Bone marrow (tissue), 2 donors: Measurements from ENCODE around the gene ZFP64.
"Not testable (repeated sequence)": the region's sequence is repeated elsewhere in the genome, so short reads cannot be mapped to it uniquely, and the experiment has no call there.

Experiments
- DNase-seq, 2 donors: peaks; one replicate each; lab custom pipeline; 2025; lab: John Stamatoyannopoulos, UW

ZFP64 gene

GRCh38 chr20:52204136-52204535 lies 12.6 kb upstream of the ZFP64 start:
- no peak for DNase-seq

DNA sequence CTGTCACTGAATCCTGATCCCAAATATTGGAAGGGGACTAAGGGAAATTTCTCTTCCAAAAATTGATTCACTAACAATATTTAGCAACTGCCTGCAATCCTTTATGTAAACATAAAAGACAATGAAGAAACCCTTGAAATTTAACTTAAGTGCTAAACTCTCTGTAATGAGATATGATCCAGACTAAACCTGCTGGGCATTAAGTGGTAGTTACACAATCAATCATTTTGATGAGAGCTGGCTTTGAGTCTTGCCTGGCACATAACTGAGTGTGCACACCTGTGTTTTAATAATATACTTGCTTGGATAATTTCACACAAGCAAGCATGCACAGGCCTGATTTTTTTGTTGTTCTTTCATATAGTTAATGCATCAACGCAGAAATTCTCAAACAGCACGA lies 9.8 kb upstream of the ZFP64 start:
- no peak for DNase-seq

DNA sequence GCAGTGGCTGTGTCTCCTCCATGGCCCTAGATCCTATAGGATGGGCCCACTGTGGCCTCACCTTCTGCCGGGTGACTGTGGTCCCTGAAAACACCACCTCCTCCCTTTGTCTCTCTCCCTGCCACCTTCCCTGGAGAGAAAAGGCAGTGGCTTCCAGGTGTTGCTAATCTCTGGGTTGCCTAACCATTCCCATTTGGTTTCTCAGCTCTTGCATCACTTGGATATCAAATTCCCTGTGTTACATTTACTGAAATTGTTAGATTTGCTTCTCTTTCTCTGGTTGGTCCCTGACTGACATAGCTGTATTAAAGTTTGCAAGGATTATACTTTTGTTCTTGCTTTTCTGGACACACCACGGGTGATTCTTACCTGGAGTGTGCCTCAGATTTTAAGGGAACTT lies 9.3 kb upstream of the ZFP64 start:
- DNase-seq, result no peak

DNA sequence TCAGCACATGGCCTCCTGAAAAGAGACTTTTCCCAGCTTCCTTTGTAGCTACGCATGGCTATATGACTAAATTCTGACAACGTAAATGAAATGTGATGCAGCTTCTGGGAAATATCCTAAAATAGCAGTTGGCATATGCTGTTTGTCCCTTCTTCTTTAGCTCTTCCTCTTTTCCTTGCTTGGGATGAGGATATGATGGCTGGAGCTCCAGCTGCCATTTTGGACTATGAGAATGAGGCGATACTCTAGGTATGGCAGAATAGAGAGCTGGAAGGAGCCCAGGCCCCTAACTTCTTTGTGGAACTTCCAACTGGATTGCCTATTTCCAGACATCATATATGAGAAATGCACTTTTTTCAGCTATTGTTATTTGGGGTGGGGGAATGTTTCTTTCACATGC lies 5.3 kb upstream of the ZFP64 start:
- DNase-seq, result no peak

- DNase-seq, result no peak
These were observed 2.4 kb upstream of the ZFP64 start for GRCh38 chr20:52193886-52194545.

GRCh38 chr20:52193133-52193532 lies 1.6 kb upstream of the ZFP64 start:
- DNase-seq, result no peak

DNA sequence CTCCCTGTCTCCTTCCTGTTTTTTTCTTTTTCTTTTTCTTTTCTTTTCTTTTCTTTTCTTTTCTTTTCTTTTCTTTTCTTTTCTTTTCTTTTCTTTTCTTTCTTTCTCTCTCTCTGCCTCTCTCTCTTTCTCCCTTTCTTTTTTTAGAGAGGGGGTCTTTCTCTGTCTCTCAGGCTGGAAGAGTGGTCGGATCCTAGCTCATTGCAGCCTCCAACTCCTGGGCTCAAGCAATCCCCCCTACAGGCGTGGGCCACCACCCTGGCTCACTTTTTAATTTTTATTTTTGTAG lies 1.1 kb upstream of the ZFP64 start:
- not testable (repeated sequence) for DNase-seq

DNA sequence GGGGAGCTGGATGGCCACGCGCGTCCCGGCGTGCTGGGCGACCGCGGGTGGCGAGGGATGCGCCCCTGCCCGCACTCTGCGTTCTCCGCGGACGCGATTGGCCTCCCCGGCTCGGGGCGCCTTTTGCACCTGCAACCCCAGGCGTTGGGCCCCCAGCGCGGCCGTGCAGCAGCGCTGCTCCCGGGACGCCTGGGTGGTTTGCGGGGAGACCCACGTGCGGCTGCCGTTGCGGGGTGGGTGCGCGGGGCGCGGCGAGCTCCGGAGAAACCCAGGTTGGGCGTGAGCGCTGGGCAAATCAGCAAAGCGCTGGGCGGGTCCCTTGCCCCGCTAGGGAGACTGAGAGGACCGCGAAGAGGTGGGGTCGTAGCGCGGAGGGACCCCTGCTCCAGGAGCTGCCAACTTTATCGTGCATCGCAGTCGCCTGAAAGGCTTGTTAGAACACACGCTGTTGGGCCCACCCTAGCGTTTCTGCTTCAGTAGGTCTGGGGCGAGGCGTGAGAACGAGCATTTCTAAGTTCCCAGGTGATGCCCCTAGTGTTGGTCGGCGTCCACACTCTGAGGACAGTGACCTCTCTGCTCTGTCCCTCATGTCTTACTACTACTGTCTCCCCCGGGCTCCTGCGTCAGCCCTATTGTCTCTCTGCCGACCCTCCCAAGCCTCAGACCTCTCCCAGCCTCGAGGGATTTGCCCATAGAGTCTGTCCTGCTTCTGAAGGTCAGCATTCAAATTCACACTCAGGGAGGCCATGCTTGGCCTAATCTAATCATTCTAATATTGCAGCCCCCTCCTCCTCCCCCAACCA lies 538 bp upstream of the ZFP64 start:
- peak in 1 of 2 donors; percentile 35 for DNase-seq

GRCh38 chr20:52190437-52191131 lies 995 bp downstream of the ZFP64 start:
- no peak for DNase-seq

- DNase-seq, result no peak
These were observed 9.8 kb downstream of the ZFP64 start for GRCh38 chr20:52181766-52182165.

DNA sequence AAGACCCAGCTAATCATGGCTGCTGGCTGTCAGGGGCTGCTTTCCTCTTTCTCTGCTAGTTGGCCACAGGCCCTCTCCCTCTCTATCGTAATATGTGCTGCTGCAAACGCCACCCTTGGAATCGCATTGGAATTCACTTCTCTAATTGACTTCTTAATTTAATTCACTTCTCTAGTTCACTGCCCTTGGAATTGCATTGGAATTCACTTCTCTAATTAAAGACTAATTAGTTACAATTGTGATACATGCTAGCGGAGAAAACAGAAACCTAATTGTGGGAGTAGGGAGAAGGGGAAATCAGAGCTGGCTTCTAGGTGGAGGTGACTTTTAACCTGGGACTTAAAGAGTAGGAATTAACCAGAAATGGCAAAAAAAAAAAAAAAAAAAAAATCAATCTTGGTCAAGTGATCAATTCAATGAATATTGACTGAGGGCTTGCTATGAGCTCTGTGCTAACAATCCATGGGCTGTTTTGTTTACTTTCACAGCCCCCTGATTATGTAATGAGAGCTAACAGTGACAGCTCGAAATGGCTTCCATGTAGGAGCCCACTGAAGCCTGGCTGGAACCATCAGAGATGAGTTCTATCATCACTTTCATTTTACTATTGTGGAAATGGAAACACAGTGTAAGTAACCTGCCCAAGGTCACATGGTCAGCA lies 11.3 kb downstream of the ZFP64 start:
- no peak for DNase-seq

DNA sequence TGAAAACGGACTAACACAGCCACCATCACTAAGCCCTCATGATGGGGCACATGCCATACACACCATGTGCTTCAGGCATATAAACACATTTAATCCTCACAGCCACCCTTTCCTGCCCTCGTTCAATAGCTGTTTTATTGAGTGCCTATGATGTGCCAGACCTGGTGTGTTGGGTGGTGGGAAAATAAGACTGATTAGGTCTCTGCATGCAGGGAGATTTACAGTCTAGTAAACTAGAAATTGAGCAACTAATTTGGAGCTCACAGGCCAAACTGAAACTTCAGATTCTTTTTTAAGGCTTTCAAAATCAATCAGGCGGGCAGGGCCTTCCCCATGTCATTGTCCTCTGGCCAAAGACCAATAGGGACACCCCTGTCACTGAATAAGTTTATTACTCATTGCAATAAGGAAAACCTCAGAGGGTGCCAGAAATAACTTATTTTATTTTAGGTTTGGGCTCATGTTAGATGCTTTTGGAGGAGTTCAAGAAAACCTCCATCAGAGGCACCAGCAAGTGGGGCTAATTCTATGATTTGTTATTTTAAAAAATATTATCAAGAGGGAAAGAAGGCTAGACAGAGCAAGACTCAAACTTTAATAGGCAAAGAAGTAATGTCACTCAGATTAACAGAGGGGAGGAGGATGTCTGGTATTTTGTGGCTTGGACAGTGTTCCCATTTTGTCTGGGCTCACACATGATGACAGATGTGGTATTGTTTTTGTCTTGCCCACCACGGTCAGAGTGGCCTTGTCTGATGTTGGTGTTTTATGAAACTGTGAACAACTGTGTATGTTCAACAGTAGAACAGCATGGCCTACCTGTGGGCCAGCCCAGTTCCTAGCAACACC lies 12.0 kb downstream of the ZFP64 start:
- DNase-seq, result no peak

- DNase-seq, result no peak
These were observed 12.9 kb downstream of the ZFP64 start for GRCh38 chr20:52178691-52179090.

- no peak for DNase-seq
These were observed 15.7 kb downstream of the ZFP64 start for GRCh38 chr20:52175840-52176239.

GRCh38 chr20:52172392-52173047 lies 19.1 kb downstream of the ZFP64 start:
- no peak for DNase-seq

GRCh38 chr20:52171025-52171424 lies 20.6 kb downstream of the ZFP64 start:
- no peak for DNase-seq

DNA sequence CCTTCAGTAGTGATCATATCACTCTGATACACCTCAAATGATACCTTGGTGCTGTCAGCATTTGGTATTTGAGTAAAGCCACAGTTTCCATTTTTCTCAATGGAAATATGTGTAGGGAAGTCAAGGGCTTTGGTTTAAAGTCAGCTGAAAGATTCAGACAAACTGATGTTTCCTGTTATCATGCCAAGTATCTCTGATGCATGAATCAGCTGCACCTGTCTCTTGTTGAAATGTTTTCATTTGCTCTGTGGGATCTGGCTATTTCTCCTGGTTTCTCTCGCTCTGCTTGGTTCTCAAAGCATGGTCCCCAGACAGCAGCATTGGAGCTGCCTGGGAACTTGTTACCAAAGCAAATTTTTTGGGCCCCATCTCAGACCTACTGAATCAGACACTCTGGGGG lies 23.5 kb downstream of the ZFP64 start:
- DNase-seq, result no peak

DNA sequence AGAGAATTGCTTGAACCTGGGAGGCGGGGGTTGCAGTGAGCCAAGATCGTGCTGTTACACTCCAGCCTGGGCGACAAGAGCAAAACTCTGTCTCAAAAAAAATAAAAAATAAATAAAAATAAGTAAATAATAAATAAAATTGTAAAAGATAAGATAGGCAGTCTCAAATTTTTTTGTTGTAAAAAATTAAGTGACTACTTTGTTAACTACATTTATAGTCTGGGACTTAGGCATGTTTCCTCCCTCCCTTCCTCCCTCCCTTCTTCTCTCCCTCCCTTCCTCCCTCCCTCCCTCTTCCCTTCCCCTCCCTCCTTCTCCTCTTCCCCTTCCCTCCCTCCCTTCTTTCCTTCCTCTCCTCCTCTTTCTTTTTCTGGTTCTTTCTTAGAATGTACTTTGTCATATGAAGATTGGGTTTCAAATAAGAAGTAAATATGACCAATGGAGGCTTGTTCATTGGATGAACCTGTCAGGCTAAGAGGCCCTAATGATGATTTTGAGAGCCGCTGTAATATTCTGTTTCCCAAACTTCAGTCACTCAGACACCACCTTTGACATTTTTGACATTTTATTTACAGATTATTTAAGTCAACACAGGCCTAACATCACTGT lies 24.2 kb downstream of the ZFP64 start:
- no peak for DNase-seq

DNA sequence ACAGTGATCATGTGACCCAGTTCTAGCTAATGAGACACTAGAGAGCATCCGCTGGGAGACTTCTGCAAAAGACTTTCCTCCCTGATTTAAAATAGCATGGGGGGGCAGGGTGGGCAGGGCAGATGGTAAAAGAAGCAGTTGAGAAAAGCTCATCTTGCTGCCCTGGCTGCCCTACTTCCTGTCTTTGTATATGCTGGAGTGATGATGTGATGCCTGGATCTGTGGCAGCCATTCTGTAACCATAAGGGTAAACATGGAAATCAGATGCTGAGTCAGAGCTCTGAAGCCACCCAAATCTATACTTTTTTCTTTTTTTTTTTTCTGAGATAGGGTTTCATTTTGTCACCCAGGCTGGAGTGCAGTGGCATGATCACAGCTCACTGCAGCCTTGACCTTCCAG lies 25.4 kb downstream of the ZFP64 start:
- no peak for DNase-seq

GRCh38 chr20:52160621-52161204 lies 30.9 kb downstream of the ZFP64 start:
- no peak for DNase-seq
